Nephron (organoid): ENCODE data around the gene PLD6.
"Not testable (repeated sequence)": the region's sequence is repeated elsewhere in the genome, so short reads cannot be mapped to it uniquely, and the experiment has no call there.

Source experiments
- H3K27ac Mint-ChIP-seq, 3 experiments: 2 replicates each; pipeline ENCODE4 v1.8.0; 2020; ENCODE audit warnings: mixed read lengths in 3 of 3, mild to moderate bottlenecking in 2 of 3, moderate library complexity in 1 of 3
- H3K27me3 Mint-ChIP-seq: 2 replicates; pipeline ENCODE4 v1.8.0; 2021; ENCODE audit warnings: low read depth, mild to moderate bottlenecking, moderate library complexity, mixed read lengths
- H3K36me3 Mint-ChIP-seq: 2 replicates; pipeline ENCODE4 v1.8.0; 2020; ENCODE audit warnings: low read depth, mixed read lengths
- H3K4me1 Mint-ChIP-seq: 2 replicates; pipeline ENCODE4 v1.8.0; 2020; ENCODE audit warnings: mixed read lengths
- H3K4me3 Mint-ChIP-seq, 3 experiments: 2 replicates each; pipeline ENCODE4 v1.8.0; 2020; ENCODE audit warnings: mild to moderate bottlenecking in 3 of 3, mixed read lengths in 3 of 3, moderate library complexity in 2 of 3
- H3K9me3 Mint-ChIP-seq: 2 replicates; pipeline ENCODE4 v1.8.0; 2020; ENCODE audit warnings: mixed read lengths
- TF ChIP-seq, protein P1 (sequence below), 3 experiments: fragments of 200-600 bp; sonication (generic); IDR thresholded peaks; one replicate each; pipeline ENCODE4 v1.5.0; 2021; ENCODE audit warnings: antibody characterized with exemption in 3 of 3; ENCODE audit not compliant: unreplicated experiment in 3 of 3

PLD6 gene

DNA sequence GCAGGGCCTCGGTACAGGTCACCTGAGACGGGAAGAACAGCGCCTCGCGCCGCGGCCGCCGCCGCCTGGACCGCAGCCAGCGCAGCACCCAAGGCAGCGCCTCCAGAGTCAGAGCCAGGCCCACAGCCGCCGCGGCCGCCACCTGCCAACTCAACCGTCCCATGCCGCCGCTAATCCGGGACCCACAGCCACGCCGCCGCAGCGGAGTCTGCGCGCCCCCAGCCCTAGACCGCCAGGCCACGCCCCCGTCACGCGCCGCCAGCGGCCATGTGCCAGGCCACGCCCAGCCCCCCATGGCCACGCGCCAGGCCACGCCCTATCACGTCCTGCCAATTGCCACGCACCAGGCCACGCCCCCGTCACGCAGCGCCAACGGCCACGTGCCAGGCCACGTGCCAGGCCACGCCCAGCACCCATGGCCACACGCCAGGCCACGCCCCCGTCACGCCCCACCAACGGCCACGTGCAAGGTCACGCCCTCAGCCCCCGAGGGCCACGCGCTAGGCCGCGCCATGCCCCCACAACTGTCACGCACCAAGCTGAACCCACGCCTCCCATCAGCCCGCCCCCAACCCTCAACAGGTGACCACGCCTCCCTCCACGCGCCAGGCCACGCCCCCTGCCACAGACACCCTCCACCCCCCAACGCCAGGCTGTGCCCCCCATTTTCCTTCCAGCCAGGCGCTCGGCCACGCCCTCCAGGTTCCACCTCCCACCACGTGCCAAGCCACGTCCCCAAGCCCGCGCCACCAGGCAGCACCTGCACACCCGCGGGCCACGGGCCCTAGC lies at the start of gene PLD6:
Gene PLD6 (minus strand): TSS at position 210 of the 789 bp plus-strand sequence. CDS start 47 bp downstream, at position 163.
- H3K27me3 Mint-ChIP-seq = no peaks in the 10 kb centered on the region
- H3K36me3 Mint-ChIP-seq = peaks cover 3% of the 10 kb centered on the region
- H3K4me3 Mint-ChIP-seq = no peak within 1 kb of the TSS
- H3K9me3 Mint-ChIP-seq = no peaks in the 10 kb centered on the region
- H3K4me1 Mint-ChIP-seq = peaks cover 3% of the 10 kb centered on the region
- H3K27ac Mint-ChIP-seq = no peak within 1 kb of the TSS
- TF ChIP-seq, protein P1, sequence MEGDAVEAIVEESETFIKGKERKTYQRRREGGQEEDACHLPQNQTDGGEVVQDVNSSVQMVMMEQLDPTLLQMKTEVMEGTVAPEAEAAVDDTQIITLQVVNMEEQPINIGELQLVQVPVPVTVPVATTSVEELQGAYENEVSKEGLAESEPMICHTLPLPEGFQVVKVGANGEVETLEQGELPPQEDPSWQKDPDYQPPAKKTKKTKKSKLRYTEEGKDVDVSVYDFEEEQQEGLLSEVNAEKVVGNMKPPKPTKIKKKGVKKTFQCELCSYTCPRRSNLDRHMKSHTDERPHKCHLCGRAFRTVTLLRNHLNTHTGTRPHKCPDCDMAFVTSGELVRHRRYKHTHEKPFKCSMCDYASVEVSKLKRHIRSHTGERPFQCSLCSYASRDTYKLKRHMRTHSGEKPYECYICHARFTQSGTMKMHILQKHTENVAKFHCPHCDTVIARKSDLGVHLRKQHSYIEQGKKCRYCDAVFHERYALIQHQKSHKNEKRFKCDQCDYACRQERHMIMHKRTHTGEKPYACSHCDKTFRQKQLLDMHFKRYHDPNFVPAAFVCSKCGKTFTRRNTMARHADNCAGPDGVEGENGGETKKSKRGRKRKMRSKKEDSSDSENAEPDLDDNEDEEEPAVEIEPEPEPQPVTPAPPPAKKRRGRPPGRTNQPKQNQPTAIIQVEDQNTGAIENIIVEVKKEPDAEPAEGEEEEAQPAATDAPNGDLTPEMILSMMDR (IDR thresholded peaks at IDR 0.05; ENCODE audit: unreplicated experiment in 3 of 3) = no peak

DNA sequence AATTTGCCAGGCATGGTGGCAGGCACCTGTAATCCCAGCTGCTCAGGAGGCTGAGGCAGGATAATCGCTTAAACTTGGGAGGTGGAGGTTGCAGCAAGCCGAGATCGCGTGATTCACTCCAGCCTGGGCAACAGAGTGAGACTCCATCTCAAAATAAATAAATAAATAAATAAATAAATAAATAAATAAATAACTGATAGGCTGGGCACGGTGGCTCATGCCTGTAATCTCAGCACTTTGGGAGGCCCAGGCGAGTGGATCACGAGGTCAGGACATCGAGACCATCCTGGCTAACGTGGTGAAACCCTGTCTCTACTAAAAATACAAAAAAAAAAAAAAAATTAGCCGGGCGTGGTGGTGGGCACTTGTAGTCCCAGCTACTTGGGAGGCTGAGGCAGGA lies 49.6 kb upstream of the PLD6 start:
- not testable (repeated sequence) for H3K9me3 Mint-ChIP-seq, H3K4me1 Mint-ChIP-seq, H3K27me3 Mint-ChIP-seq, H3K27ac Mint-ChIP-seq, H3K4me3 Mint-ChIP-seq
- peaks cover 68% of the 10 kb centered on the region for H3K36me3 Mint-ChIP-seq

GRCh38 chr17:17254036-17254435 lies 47.9 kb upstream of the PLD6 start:
- Mint-ChIP-seq H3K27ac (no peak overlapping the region), H3K36me3 (peaks cover 63% of the 10 kb centered on the region), H3K9me3 (no peaks in the 10 kb centered on the region), H3K27me3 (no peaks in the 10 kb centered on the region), H3K4me3 (no peak overlapping the region), H3K4me1 (no peaks in the 10 kb centered on the region)
- TF ChIP-seq, protein P1 (IDR thresholded peaks at IDR 0.05; ENCODE audit: unreplicated experiment in 3 of 3) = no peak

DNA sequence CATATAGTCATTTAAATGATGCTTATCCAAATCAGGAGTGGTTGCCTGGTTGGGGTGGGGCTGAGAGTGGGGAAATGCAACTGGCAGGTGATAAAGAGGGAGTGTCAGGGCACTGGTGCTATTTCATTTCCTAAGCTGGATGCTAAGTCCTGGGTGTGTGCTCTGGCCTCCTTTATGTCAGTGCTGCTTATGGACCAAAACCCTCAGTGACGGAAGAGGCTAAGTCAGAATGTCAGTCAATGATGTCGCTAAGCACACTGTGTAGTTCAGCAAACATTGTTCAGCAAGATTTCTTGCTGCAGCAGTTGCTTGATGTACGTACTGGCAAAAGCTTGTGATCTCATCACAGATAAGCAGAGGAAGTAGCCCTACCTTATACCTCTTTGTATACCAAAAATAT lies 47.3 kb upstream of the PLD6 start:
- Mint-ChIP-seq H3K4me3 (no peak overlapping the region), H3K27me3 (no peaks in the 10 kb centered on the region), H3K4me1 (no peaks in the 10 kb centered on the region), H3K27ac (no peak overlapping the region), H3K36me3 (peaks cover 63% of the 10 kb centered on the region), H3K9me3 (no peaks in the 10 kb centered on the region)
- TF ChIP-seq, protein P1 (IDR thresholded peaks at IDR 0.05; ENCODE audit: unreplicated experiment in 3 of 3) = no peak

- no peaks in the 10 kb centered on the region for H3K4me1 Mint-ChIP-seq
Measured at GRCh38 chr17:17252149-17252661, 46.1 kb upstream of the PLD6 start.

DNA sequence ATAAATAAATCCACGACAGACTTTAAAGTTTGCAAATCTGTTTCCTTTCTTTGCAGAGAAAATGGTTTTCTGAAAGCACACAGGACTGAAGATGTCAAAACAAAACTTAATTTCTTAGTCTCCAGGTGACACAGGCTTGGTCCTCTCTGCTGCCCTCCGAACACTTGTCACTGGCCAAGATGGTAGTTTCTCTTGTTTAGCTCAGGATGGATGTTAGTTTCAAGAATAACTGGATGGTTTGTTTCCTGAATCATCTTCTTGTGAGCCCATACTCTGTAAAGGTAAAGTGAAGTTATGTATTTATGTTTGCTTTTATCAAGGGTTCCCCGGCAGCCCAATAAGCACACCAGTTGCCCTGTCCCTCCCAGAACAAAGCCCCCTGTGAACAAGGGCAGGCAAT lies 40.7 kb upstream of the PLD6 start:
- Mint-ChIP-seq H3K4me1 (no peaks in the 10 kb centered on the region), H3K27ac (no peak overlapping the region), H3K4me3 (no peak overlapping the region), H3K36me3 (peaks cover 37% of the 10 kb centered on the region), H3K9me3 (no peaks in the 10 kb centered on the region), H3K27me3 (no peaks in the 10 kb centered on the region)
- TF ChIP-seq, protein P1 (IDR thresholded peaks at IDR 0.05; ENCODE audit: unreplicated experiment in 3 of 3) = no peak

More at GRCh38 chr17:17252149-17252661, 46.1 kb upstream of the PLD6 start:
- no peaks in the 10 kb centered on the region for H3K9me3 Mint-ChIP-seq
- peaks cover 63% of the 10 kb centered on the region for H3K36me3 Mint-ChIP-seq
- no peak overlapping the region for H3K27ac Mint-ChIP-seq
- TF ChIP-seq, protein P1 (IDR thresholded peaks at IDR 0.05; ENCODE audit: unreplicated experiment in 3 of 3) = no peak
- H3K4me3 Mint-ChIP-seq = no peak overlapping the region
- H3K27me3 Mint-ChIP-seq = no peaks in the 10 kb centered on the region
